Esophagus squamous epithelium (tissue), 4 donors: ENCODE measurements around the gene PDE2A.

Experiments
- POLR2A ChIP-seq, 4 donors: fragments of 450-650 bp; IDR thresholded peaks; one replicate each; pipeline ENCODE4 v1.6.1; 2017; ENCODE audit warnings: antibody characterized with exemption in 4 of 4, mild to moderate bottlenecking in 4 of 4, moderate library complexity in 3 of 4
- TF ChIP-seq, protein P1 (sequence below), 6 experiments: fragments of 450-650 bp in 4 of 6; fragments of 200-600 bp in 2 of 6; sonication (generic) in 2 of 6; IDR thresholded peaks; one replicate each; pipeline ENCODE4 v1.5.1; 2016 to 2019; ENCODE audit warnings: antibody characterized with exemption in 6 of 6, mild to moderate bottlenecking in 4 of 6, moderate library complexity in 4 of 6

DNA sequence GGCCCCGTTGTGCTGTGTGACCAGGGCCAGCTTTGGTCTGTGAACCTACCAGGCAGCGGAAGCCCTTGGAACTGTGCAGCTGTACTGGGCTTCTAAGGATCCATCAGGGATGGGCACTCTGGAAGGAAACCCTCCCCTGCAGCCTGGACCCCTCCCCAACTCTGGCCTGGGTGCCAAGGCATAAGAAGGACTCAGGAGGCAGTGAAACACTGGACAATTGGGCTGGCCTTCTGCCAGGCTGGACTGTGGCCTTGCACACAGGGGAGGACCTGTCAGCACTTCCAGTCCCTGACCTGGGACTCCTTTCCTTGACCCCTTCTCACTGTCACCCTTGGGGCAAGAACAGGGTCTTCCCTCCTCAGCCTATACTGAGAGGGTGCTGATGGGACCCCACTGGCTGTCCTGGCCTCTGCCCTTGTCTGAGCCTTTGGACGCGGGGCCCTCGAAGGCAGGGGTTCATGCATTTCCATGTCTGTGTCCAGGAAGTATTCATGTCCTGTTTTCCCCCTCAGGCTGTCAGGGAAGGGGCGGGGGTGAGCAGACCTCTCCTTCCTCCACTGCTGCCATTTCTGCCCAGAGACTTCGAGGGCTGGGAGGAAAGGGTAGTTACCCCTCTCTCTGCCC lies 39.6 kb downstream of the PDE2A start:
- no peak for TF ChIP-seq POLR2A (IDR thresholded peaks at IDR 0.05)
- TF ChIP-seq, protein P1, sequence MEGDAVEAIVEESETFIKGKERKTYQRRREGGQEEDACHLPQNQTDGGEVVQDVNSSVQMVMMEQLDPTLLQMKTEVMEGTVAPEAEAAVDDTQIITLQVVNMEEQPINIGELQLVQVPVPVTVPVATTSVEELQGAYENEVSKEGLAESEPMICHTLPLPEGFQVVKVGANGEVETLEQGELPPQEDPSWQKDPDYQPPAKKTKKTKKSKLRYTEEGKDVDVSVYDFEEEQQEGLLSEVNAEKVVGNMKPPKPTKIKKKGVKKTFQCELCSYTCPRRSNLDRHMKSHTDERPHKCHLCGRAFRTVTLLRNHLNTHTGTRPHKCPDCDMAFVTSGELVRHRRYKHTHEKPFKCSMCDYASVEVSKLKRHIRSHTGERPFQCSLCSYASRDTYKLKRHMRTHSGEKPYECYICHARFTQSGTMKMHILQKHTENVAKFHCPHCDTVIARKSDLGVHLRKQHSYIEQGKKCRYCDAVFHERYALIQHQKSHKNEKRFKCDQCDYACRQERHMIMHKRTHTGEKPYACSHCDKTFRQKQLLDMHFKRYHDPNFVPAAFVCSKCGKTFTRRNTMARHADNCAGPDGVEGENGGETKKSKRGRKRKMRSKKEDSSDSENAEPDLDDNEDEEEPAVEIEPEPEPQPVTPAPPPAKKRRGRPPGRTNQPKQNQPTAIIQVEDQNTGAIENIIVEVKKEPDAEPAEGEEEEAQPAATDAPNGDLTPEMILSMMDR (IDR thresholded peaks at IDR 0.05): no peak
